A549 (cell line): ENCODE results near the gene CCNE1. TPM values are rescaled to one million over a fixed set of nuclear protein-coding genes. Genes with fewer than 3 reads are reported as not detected.

Source experiments
- ATAC-seq, 2 experiments: fragments of 200-7000 bp in 1 of 2; fragments of >200 bp in 1 of 2; cut with Nextera tagmentation in 1 of 2; cut with Tn5 transposase in 1 of 2; 3 replicates each; pipeline versions ENCODE4 v1.8.0 to v1.9.1; 2018 to 2020; ENCODE audit warnings: mild to moderate bottlenecking in 1 of 2, moderate library complexity in 1 of 2
- CTCF ChIA-PET: fragments of 300-600 bp; sonication (Branson Sonifier 250); formaldehyde crosslinking; extraction: SDS; loops from one replicate; lab custom pipeline; 2021; ENCODE audit warnings: antibody characterized with exemption, inconsistent platforms; lab: Yijun Ruan, JAX
- POLR2A ChIA-PET: fragments of 350-600 bp; formaldehyde crosslinking; extraction: SDS; loops from one replicate; lab custom pipeline; 2021; ENCODE audit warnings: antibody characterized with exemption, inconsistent platforms; lab: Yijun Ruan, JAX
- DNase-seq, 2 experiments: peaks; one replicate each; pipeline versions ENCODE4 v3.0.0 to v3.0.0-alpha.2; 2011 to 2016; ENCODE audit warnings: low read depth in 1 of 2, low spot score in 1 of 2
- FAIRE-seq: peaks from 2 replicates; lab custom pipeline; 2011; peaks lifted over from hg19 to GRCh38; lab: Jason Lieb, UNC
- H3K27ac ChIP-seq, 2 experiments: fragments of >200 bp; sonication (Bioruptor Twin); formaldehyde crosslinking; 3 replicates each; pipeline ENCODE4 v1.5.1; 2016 to 2017
- H3K4me1 ChIP-seq: fragments of >200 bp; sonication (Bioruptor Twin); formaldehyde crosslinking; 3 replicates; pipeline ENCODE4 v1.6.1; 2016
- H3K4me2 ChIP-seq: fragments of >200 bp; sonication (Bioruptor Twin); formaldehyde crosslinking; 3 replicates; pipeline ENCODE4 v1.6.1; 2016
- H3K4me3 ChIP-seq: fragments of >200 bp; sonication (Bioruptor Twin); formaldehyde crosslinking; 3 replicates; pipeline ENCODE4 v1.5.1; 2016
- H3K9me3 ChIP-seq: fragments of >200 bp; sonication (Bioruptor Twin); formaldehyde crosslinking; 3 replicates; pipeline ENCODE4 v1.6.1; 2016
- CBX2 ChIP-seq: fragments of 200-600 bp; sonication (generic); IDR thresholded peaks from 2 replicates; pipeline ENCODE4 v1.6.1; 2016; ENCODE audit warnings: low read depth, mild to moderate bottlenecking, borderline replicate concordance
- CHD4 ChIP-seq: fragments of 200-600 bp; sonication (generic); IDR thresholded peaks from 2 replicates; pipeline ENCODE4 v1.6.1; 2016; ENCODE audit warnings: antibody characterized with exemption, mild to moderate bottlenecking, borderline replicate concordance
- EHF ChIP-seq: fragments of 250-450 bp; sonication (Bioruptor Pico); IDR thresholded peaks from 2 replicates; pipeline ENCODE4 v1.5.0; 2020; ENCODE audit warnings: mild to moderate bottlenecking
- EP300 ChIP-seq, 2 experiments: fragments of >200 bp; sonication (Bioruptor Twin); formaldehyde crosslinking; IDR thresholded peaks; 2 replicates in 1 of 2; 3 replicates in 1 of 2; pipeline ENCODE4 v1.6.1; 2016 to 2017
- ESRRA ChIP-seq: fragments of 150-350 bp; IDR thresholded peaks from 2 replicates; pipeline ENCODE4 v1.6.1; 2014; ENCODE audit warnings: mild to moderate bottlenecking, low read length, borderline replicate concordance
- FOSL2 ChIP-seq, 2 experiments: fragments of 450-650 bp in 1 of 2; fragments of >200 bp in 1 of 2; sonication (Bioruptor Twin) in 1 of 2; formaldehyde crosslinking; IDR thresholded peaks; 2 replicates each; pipeline versions ENCODE4 v1.5.0 to v1.6.1; 2016 to 2020; ENCODE audit warnings: mild to moderate bottlenecking in 1 of 2, moderate library complexity in 1 of 2
- HEYL ChIP-seq: fragments of 250-450 bp; sonication (Bioruptor Pico); IDR thresholded peaks from 2 replicates; pipeline ENCODE4 v1.8.0; 2021; ENCODE audit warnings: mild to moderate bottlenecking, moderate library complexity
- HOXB13 ChIP-seq: fragments of 250-450 bp; sonication (Bioruptor Pico); IDR thresholded peaks from 2 replicates; pipeline ENCODE4 v1.5.0; 2020; ENCODE audit warnings: low read depth, mild to moderate bottlenecking, moderate library complexity
- JUN ChIP-seq, 2 experiments: fragments of >200 bp; sonication (Bioruptor Twin); formaldehyde crosslinking; IDR thresholded peaks; 2 replicates in 1 of 2; 3 replicates in 1 of 2; pipeline ENCODE4 v1.6.1; 2016 to 2017
- KDM1A ChIP-seq: fragments of 200-600 bp; sonication (generic); IDR thresholded peaks from 2 replicates; pipeline ENCODE4 v1.6.1; 2016; ENCODE audit warnings: low read depth, mild to moderate bottlenecking
- MAZ ChIP-seq: fragments of 150-350 bp; IDR thresholded peaks from 2 replicates; pipeline ENCODE4 v1.6.1; 2014; ENCODE audit warnings: antibody characterized with exemption, low read depth, low read length, borderline replicate concordance
- NFE2L2 ChIP-seq: fragments of 150-350 bp; conservative IDR thresholded peaks from 2 replicates; pipeline ENCODE4 v1.6.1; 2014; ENCODE audit warnings: low read length
- NPAS2 ChIP-seq: fragments of 250-450 bp; sonication (Bioruptor Pico); IDR thresholded peaks from 2 replicates; pipeline ENCODE4 v1.8.0; 2022; ENCODE audit warnings: mild to moderate bottlenecking, moderate library complexity, borderline replicate concordance
- PHF8 ChIP-seq: fragments of 200-600 bp; sonication (generic); IDR thresholded peaks from 2 replicates; pipeline ENCODE4 v1.6.1; 2016; ENCODE audit warnings: low read depth, mild to moderate bottlenecking, antibody characterized with exemption, moderate library complexity, borderline replicate concordance
- POLR2A ChIP-seq: IDR thresholded peaks from 2 replicates; pipeline ENCODE4 v1.6.1; 2012; ENCODE audit warnings: mild to moderate bottlenecking, low read length
- POLR2AphosphoS2 ChIP-seq: conservative IDR thresholded peaks from 2 replicates; pipeline ENCODE4 v1.6.1; 2012; ENCODE audit warnings: low read length, improper control_type of control experiment, inconsistent platforms
- RAD21 ChIP-seq, 2 experiments: fragments of >200 bp in 1 of 2; sonication (Bioruptor Twin) in 1 of 2; formaldehyde crosslinking in 1 of 2; IDR thresholded peaks in 1 of 2; conservative IDR thresholded peaks in 1 of 2; 2 replicates in 1 of 2; 3 replicates in 1 of 2; pipeline ENCODE4 v1.6.1; 2012 to 2018; ENCODE audit warnings: inconsistent platforms in 1 of 2
- RFX5 ChIP-seq: fragments of 450-650 bp; IDR thresholded peaks from 2 replicates; pipeline ENCODE4 v1.7.1; 2014; ENCODE audit warnings: antibody characterized with exemption, mild to moderate bottlenecking, moderate library complexity
- TFCP2L1 ChIP-seq: fragments of 250-450 bp; sonication (Bioruptor Pico); IDR thresholded peaks from 2 replicates; pipeline ENCODE4 v1.5.0; 2021; ENCODE audit warnings: mild to moderate bottlenecking
- TP53 ChIP-seq: fragments of 250-450 bp; sonication (Bioruptor Pico); IDR thresholded peaks from 2 replicates; pipeline ENCODE4 v1.5.0; 2021; ENCODE audit warnings: mild to moderate bottlenecking, moderate library complexity
- ZSCAN20 ChIP-seq: fragments of 250-450 bp; sonication (Bioruptor Pico); IDR thresholded peaks from 2 replicates; pipeline ENCODE4 v1.8.0; 2022; ENCODE audit warnings: mild to moderate bottlenecking, moderate library complexity
- WGBS: methylation state at CpG from one replicate; pipeline ENCODE4 v1.1.6; 2017; ENCODE audit errors: missing lambda C conversion rate; 5-methylcytosine and 5-hydroxymethylcytosine counted together
- polyA plus RNA-seq, 4 experiments: library from polyadenylated mRNA; depleted of rRNA in 3 of 4; stranded (reverse); fragments of >200 nt; fragmentation: RNase III in 1 of 4; extraction: RNeasy Plus Mini Kit Qiagen cat#74134 plus additional on column Dnase treatment in 1 of 4; gene quantifications; 2 replicates in 3 of 4; 3 replicates in 1 of 4; pipeline ENCODE4 v1.2.3, GENCODE V29; 2011 to 2017
- TF ChIP-seq, protein P1 (sequence below): IDR thresholded peaks from 2 replicates; pipeline ENCODE4 v1.6.1; 2012
- TF ChIP-seq, protein P2 (sequence below): fragments of >200 bp; sonication (Bioruptor Twin); formaldehyde crosslinking; IDR thresholded peaks from 3 replicates; pipeline ENCODE4 v1.5.1; 2016
- TF ChIP-seq, protein P3 (sequence below): fragments of 150-350 bp; IDR thresholded peaks from 2 replicates; pipeline ENCODE4 v1.6.1; 2014; ENCODE audit warnings: low read depth, mild to moderate bottlenecking, low read length
- TF ChIP-seq, protein P4 (sequence below): IDR thresholded peaks from 2 replicates; pipeline ENCODE4 v1.6.1; 2012; ENCODE audit warnings: low read depth, borderline replicate concordance

The CCNE1 gene
- polyA plus RNA-seq, 2 of the 4 experiments (the other 2 are of a cell fraction), result 18.3 to 25.2 TPM

DNA sequence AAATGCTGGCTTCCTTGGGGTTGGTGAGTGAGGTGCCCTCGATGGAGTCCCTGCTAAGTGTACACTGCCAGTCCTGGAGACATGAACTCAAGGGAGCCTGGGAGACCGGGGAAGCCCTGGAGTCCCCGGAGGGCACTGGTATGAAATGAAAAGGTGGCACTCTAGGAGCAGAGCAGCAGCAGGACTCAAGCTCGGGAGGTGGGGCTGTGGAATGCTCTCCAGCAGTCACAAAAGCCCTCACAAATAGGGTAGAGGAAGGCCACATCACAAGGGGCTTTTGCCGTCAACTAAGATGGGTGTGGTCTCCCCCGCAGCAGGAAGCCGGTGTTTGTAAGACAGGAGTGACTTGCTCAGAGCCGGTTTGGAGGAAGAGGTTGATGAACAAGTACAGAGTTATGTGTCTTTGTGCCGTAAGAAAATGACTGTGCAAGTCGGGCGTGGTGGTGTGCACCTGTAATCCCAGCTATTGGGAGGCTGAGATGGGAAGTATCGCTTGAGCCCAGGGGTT is 19.3 kb downstream of the CCNE1 start:
- DNase-seq, result peak in 1 of 2 experiments; percentile 71
- ChIA-PET POLR2A (interaction anchor here (2.2 kb wide), 1 partner anchor 13 kb away, joined by 10 read pairs; no protein-coding TSS in a partner anchor), CTCF (interaction anchor here (1.0 to 5.2 kb wide), 5 partner anchors 13 to 115 kb away, joined by 3 to 29 read pairs (median 6); no protein-coding TSS in a partner anchor)
- H3K27ac ChIP-seq, result 0 out of 6 replicates have a peak overlapping the region, but pooled peaks of 1 of the 2 experiments have one; percentile 2
- H3K9me3 ChIP-seq, result no peaks in the 10 kb centered on the region
- H3K4me2 ChIP-seq, result peak overlapping the region; percentile 44
- no peak overlapping the region for H3K4me3 ChIP-seq
- no peak for FAIRE-seq
- peaks cover 12% of the 10 kb centered on the region; the same call in 2 of the 3 replicates for H3K4me1 ChIP-seq
- ATAC-seq, result peak; percentile 70
- WGBS, result 21% methylated on average over 12 of the region's 12 CpGs
- TF ChIP-seq HOXB13 (CRISPR knock-in tag) (no peak), FOSL2 (IDR thresholded peaks at IDR 0.05) (no peak), FOSL2 (CRISPR knock-in tag; IDR thresholded peaks at IDR 0.05) (no peak), TFCP2L1 (CRISPR knock-in tag) (no peak), PHF8 (no peak)

DNA sequence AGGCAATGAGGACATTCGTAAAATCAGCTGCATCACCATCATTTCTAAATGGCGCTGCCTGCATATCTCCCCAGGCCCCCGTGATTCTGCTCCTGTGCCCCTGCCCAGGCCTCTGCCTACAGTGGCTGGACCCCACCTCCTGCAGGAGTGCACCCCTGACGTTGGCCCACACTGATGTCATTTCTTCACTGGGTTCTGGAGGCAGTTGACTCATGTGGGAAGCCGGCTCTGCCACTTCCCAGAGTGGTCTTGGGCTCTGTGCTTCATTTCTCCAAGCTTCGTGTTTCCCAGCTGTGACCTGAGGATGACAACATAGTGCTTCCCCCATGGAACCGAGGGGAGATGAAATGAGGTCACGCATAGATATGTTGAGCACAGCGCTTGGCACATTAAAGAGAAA is 19.9 kb downstream of the CCNE1 start:
- H3K4me3 ChIP-seq, result no peak overlapping the region
- peak; percentile 11 to 20; a peak in 3 of 6 replicates for ATAC-seq
- ChIA-PET CTCF (interaction anchor here (1.0 to 5.2 kb wide), 5 partner anchors 13 to 116 kb away, joined by 3 to 29 read pairs (median 4); no protein-coding TSS in a partner anchor), POLR2A (interaction anchor here (2.2 kb wide), 1 partner anchor 13 kb away, joined by 10 read pairs; no protein-coding TSS in a partner anchor)
- peak; percentile 18 for FAIRE-seq
- peaks cover 12% of the 10 kb centered on the region; the same call in 2 of the 3 replicates for H3K4me1 ChIP-seq
- DNase-seq, result no peak
- H3K9me3 ChIP-seq, result no peaks in the 10 kb centered on the region
- H3K4me2 ChIP-seq, result peak overlapping the region; percentile 44; the same call in 2 of the 3 replicates
- H3K27ac ChIP-seq, result no peak overlapping the region
- no peak for TF ChIP-seq POLR2A
- TF ChIP-seq POLR2AphosphoS2, result no peak
- TF ChIP-seq, protein P1, sequence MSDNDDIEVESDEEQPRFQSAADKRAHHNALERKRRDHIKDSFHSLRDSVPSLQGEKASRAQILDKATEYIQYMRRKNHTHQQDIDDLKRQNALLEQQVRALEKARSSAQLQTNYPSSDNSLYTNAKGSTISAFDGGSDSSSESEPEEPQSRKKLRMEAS, result no peak
- no peak for TF ChIP-seq NFE2L2
- no peak for TF ChIP-seq CHD4
- TF ChIP-seq HEYL, result no peak
- TF ChIP-seq NPAS2 (CRISPR knock-in tag), result no peak
- TF ChIP-seq, protein P2, sequence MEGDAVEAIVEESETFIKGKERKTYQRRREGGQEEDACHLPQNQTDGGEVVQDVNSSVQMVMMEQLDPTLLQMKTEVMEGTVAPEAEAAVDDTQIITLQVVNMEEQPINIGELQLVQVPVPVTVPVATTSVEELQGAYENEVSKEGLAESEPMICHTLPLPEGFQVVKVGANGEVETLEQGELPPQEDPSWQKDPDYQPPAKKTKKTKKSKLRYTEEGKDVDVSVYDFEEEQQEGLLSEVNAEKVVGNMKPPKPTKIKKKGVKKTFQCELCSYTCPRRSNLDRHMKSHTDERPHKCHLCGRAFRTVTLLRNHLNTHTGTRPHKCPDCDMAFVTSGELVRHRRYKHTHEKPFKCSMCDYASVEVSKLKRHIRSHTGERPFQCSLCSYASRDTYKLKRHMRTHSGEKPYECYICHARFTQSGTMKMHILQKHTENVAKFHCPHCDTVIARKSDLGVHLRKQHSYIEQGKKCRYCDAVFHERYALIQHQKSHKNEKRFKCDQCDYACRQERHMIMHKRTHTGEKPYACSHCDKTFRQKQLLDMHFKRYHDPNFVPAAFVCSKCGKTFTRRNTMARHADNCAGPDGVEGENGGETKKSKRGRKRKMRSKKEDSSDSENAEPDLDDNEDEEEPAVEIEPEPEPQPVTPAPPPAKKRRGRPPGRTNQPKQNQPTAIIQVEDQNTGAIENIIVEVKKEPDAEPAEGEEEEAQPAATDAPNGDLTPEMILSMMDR, result no peak
- WGBS, result 67% methylated on average over 9 of the region's 9 CpGs

DNA sequence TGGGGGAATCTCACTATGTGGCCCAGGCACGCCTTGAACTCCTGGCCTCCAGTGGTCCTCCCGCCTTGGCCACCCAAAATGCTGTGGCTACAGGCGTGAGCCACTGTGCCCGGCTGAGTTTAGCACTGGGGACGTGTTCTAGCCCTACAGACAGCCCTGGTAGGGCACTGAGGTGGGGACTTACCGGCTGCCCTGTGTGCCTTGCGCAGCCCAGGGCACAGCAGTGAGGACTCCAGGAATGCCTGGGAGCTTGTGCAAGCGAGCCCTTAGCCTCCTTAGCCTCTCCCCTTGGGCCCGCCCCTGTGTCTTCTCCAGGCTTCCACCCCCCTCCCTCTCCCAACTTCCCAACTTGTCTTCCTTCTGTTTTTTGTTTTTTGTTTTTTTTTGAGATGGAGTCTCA is 21.0 kb downstream of the CCNE1 start:
- H3K27ac ChIP-seq, result no peak overlapping the region
- ATAC-seq (peak in 1 of 2 experiments; percentile 34; a peak in 3 of 6 replicates), DNase-seq (no peak), FAIRE-seq (no peak)
- no peak overlapping the region for H3K4me2 ChIP-seq
- no peaks in the 10 kb centered on the region for H3K9me3 ChIP-seq
- no peak overlapping the region for H3K4me3 ChIP-seq
- 77% methylated on average over 9 of the region's 9 CpGs for whole genome bisulfite sequencing
- TF ChIP-seq JUN (IDR thresholded peaks at IDR 0.05), result no peak
- TF ChIP-seq, protein P3, sequence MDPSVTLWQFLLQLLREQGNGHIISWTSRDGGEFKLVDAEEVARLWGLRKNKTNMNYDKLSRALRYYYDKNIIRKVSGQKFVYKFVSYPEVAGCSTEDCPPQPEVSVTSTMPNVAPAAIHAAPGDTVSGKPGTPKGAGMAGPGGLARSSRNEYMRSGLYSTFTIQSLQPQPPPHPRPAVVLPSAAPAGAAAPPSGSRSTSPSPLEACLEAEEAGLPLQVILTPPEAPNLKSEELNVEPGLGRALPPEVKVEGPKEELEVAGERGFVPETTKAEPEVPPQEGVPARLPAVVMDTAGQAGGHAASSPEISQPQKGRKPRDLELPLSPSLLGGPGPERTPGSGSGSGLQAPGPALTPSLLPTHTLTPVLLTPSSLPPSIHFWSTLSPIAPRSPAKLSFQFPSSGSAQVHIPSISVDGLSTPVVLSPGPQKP, result no peak
- no peak for TF ChIP-seq CBX2
- TF ChIP-seq TP53 (CRISPR knock-in tag), result no peak
- no peak for TF ChIP-seq POLR2AphosphoS2
- no peak for TF ChIP-seq KDM1A
- no peak for TF ChIP-seq RFX5
- TF ChIP-seq ESRRA, result no peak
- TF ChIP-seq, protein P4, sequence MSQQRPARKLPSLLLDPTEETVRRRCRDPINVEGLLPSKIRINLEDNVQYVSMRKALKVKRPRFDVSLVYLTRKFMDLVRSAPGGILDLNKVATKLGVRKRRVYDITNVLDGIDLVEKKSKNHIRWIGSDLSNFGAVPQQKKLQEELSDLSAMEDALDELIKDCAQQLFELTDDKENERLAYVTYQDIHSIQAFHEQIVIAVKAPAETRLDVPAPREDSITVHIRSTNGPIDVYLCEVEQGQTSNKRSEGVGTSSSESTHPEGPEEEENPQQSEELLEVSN, result no peak
- no peak for TF ChIP-seq EHF (CRISPR knock-in tag)
- no peak for TF ChIP-seq MAZ
- no peak for TF ChIP-seq EP300 (IDR thresholded peaks at IDR 0.05)
- TF ChIP-seq ZSCAN20 (CRISPR knock-in tag), result no peak
- TF ChIP-seq RAD21 (conservative IDR thresholded peaks at IDR 0.05 in 1 of 2, IDR thresholded peaks at IDR 0.05 in 1 of 2), result no peak
- ChIA-PET POLR2A (interaction anchor here (2.2 kb wide), 1 partner anchor 12 kb away, joined by 10 read pairs; no protein-coding TSS in a partner anchor), CTCF (interaction anchor here (0.6 to 5.2 kb wide), 6 partner anchors 11 to 25 kb away, joined by 3 to 29 read pairs (median 4); no protein-coding TSS in a partner anchor)
- peaks cover 12% of the 10 kb centered on the region; the same call in 2 of the 3 replicates for H3K4me1 ChIP-seq
